Fibroblast of the conjunctiva (primary cell): ENCODE measurements around the gene SPATA31D3.
"Not testable (repeated sequence)": the region's sequence is repeated elsewhere in the genome, so short reads cannot be mapped to it uniquely, and the experiment has no call there.

Source experiments
- DNase-seq: peaks from one replicate; pipeline ENCODE4 v3.0.0-alpha.2; 2010; ENCODE audit warnings: low read depth

Gene SPATA31D3

GRCh38 chr9:81943393-81943792 is at the start of gene SPATA31D3:
Gene SPATA31D3, plus strand, starts transcription at chr9:81943500. Its CDS starts 86 bp downstream, at chr9:81943586.
- DNase-seq: not testable (repeated sequence)

DNA sequence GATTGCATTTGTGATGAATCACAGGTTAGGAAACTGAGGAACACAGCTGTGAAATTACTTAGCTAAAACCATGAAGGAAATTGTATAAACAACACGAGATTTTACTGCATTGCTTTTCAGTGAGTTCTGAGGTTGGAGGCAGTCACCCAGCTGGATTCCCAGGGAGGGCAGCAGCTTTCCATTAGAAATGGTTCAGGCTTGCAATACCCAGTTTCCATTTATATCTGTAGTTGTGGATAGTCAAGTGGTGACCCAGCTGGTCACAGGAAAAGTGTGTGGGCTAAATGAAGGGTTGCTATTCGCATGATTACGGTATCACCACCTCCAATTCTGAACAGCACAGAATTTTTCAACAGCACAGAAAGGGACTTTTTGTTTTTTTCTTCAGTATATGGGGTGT is 49.4 kb upstream of the SPATA31D3 start:
- no peak for DNase-seq

DNA sequence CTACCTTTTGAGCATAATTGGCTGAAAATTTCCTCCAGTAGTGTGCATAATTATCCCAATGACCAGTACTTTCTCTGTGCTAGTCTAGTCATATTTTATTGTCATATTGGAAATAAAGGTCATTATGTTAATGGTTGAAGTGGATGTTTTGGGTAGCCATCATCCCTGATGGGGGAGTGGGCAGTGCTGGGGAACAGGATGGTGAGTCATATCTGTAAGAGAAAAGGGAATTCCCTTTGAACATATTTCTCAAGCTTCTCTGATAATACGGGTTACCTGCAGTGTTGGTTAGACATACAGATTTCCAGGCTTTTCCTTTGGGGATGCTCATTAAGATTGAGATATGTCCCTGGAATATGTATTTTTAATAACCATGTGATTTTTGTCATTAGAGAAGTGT is 48.4 kb upstream of the SPATA31D3 start:
- DNase-seq: no peak

DNA sequence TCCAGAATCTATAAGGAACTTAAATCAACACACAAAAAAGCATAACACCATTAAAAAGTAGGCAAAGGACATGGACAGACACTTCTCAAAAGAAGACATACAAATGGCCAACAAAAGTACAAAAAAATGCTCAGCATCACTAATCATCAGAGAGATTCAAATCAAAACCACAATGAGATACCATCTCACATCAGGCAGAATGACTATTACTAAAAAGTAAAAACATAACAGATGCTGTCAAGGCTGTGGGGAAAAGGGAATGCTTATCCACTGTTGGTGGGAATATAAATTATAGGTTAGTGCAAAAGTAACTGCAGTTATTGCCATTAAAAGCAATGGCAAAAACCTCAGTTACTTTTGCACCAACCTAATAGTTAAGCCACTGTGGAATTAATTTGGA is 47.2 kb upstream of the SPATA31D3 start:
- no peak for DNase-seq

DNA sequence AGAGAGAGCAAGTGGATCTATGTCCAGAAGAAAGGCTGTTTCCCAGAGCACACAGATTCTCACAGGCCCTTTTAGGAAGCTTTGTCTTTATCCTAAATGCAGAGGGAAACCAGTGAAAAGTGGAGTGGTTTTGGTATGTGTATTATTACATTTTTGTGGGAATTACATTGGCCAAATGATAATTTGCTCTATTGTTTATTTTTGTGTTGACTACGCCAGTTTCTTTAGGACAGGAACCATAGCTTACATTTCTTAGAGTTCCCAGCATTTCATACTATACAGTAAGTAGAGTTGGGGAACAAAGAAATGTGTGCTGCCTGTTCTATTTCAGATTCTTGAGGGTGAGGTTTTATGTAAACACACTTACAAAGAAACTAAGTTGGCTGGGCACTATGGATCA is 44.4 kb upstream of the SPATA31D3 start:
- no peak for DNase-seq

DNA sequence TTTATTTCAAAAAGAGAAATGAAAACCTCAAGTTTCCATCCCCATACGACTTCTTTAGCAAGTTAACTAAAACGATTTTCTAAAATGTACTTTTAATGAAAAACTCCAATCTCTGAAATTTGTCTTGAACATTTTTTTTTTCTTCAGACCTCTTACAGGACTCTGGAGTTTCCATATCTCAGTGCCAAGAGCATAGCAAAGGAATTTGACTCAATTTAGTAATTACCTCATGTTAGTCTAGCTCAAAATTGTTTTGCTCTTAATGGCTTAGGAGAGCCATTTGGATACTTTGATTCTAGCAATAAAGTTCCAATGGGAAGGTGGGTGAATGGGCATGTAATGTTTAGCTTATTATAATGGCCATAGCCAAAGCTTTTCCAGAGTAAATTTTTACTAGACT is 41.1 kb upstream of the SPATA31D3 start:
- no peak for DNase-seq

GRCh38 chr9:81902626-81903025 is 40.7 kb upstream of the SPATA31D3 start:
- DNase-seq: no peak

DNA sequence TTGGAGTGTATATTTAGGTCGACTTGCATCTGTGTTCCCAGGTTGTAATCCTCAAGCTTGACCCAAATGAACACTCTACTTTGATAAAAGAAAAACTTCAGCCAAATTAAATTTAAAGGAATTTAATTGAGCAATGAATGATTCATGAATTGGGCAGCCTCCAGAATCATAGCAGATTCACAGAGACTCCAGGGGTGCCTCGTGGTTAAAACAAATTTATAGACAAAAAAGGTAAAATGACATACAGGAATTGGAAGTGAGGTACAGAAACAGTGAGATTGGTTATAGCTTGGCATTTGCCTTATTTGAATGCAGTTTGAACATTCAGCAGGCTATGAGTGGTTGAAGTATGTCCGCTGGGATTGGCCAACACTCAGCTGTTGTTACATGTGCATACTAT is 36.6 kb upstream of the SPATA31D3 start:
- DNase-seq: no peak

- DNase-seq: no peak
These were observed 31.2 kb upstream of the SPATA31D3 start for GRCh38 chr9:81912135-81912534.

DNA sequence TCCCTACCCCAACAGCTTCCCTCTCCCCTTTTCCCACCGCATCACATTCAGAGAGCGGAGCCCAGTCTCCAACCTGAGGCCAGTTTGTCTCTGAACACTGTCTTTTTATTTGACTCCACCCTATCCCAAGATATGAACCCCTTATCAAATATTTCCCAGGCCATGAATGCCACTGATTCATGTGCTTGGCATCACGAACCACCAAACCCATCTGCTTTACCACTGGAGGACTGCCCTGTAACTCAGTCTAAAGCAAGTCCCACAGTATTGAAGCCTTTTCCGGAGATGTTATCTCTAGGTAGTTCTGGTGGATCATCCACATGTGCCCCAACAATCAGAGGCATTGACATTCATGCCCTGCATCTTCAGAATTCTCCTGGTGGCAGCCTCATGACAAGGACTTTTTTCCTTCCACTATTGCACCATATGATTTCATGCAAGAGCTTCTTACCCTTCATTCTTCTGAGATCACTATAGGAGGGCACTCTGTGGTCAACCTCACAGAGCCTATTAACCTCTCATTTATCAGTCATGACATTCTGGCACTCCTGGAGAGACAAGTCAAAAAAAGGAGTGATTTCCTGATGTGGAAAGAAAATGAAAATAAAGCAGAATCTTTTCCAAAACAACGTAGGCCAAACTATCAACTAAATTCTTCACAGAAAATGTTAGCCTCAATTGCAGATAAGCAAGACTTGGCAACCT is 27.3 kb upstream of the SPATA31D3 start:
- DNase-seq: no peak

GRCh38 chr9:81918507-81918906 is 24.8 kb upstream of the SPATA31D3 start:
- DNase-seq: not testable (repeated sequence)

DNA sequence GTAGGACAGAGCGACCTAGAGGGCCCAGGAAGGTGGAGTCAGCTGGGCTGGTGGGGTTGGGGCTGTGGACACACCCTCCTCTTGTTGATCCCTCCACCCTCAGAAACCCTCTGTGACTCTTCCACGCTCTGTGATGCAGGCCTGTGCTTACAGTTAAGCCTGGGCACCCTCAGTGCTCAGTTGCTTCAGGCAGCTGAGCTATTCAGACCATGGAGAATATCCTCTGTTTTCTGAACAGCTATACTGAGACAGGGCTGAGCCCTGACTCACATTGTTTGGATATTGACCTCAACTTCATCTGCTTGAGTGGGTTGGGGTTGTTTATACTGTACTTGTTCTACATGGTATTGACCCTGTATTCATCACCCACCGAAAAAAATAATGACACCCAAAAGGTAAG is 15.0 kb upstream of the SPATA31D3 start, which contains the start of gene SPATA31D4:
Gene SPATA31D4 (plus strand): TSS at position 124 of the 400 bp plus-strand sequence. CDS start 86 bp downstream, at position 210.
- not testable (repeated sequence) for DNase-seq

DNA sequence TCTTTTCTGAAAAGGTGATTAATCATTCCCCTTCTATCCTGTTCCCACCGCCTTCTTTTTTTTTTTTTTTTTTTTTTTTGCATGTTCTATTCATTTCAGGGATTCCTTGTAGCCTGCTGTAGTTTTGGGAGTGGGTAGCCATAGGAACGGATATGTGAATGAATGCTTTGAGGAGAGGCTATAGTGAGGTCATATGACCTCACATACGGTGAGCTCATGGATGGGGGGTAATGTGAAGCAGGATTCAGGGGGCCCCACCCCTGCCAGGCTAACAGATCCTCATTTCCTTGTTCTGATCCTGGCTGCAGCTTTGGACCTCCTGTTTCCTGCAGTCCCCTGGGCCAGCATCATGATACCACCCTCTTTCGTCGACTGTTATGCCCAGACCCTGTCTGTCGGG is 13.2 kb upstream of the SPATA31D3 start:
- DNase-seq: not testable (repeated sequence)

GRCh38 chr9:81933547-81933946 is 9.8 kb upstream of the SPATA31D3 start:
- not testable (repeated sequence) for DNase-seq

- not testable (repeated sequence) for DNase-seq
These were observed 5.3 kb downstream of the SPATA31D3 start for GRCh38 chr9:81948650-81949049.

DNA sequence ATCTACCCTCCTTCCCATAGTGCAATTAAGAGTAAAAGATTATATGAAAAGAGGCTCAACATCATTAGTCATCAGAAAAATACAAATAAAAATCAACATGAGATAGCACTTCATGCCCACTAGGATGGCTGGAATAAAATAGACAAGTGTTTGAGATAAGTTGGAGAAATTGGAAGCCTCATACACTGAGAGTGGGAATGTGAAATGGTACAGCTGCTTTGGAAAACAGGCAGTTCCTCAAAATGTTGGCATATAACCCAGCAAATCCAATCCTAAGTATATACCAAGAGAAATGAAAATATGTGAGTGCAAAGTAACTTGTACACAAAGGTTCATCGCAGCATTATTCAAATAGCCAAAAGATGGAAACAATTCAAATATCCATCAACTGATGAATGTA is 9.8 kb downstream of the SPATA31D3 start:
- no peak for DNase-seq

GRCh38 chr9:81955625-81956024 is 12.3 kb downstream of the SPATA31D3 start:
- no peak for DNase-seq

GRCh38 chr9:81964218-81965171 is 21.2 kb downstream of the SPATA31D3 start:
- DNase-seq: peak; percentile 22

DNA sequence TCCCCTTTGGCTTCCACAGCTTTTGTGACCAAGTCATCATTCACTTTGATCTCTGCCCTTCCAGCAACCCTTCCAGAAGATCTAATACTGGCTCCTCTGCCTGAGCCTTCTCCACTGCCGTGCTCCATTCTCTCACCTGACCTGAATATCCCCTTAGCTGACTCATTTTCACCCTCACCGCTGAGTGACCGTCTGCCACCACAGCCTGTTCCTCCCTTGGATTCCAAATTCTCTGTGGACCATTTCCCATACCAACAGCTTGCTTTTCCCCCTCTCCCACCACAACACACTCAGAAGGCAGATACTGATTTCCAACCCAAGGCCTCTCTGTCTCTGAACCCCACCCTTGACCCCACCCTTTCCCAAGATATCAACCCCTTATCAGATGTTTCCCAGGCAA is 24.7 kb downstream of the SPATA31D3 start:
- DNase-seq: no peak

DNA sequence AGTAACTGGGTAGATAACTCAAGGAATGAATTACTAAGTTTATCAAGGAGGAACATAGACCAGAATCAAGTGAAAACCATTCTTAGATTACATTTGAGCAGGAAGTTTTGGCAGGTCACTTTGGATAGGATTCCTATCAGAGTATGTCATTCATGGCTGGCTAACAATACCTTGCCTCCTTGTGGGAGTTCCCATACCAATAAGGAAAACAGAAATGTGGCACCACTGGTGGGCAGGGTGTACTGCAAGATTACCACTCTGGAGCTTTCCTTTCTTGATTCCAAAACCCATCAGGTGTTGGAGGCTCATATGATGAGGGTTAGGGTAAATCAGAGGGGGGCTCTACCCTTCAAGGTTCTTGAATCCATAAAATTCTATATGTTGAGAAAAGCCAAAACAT is 26.7 kb downstream of the SPATA31D3 start:
- DNase-seq: no peak

DNA sequence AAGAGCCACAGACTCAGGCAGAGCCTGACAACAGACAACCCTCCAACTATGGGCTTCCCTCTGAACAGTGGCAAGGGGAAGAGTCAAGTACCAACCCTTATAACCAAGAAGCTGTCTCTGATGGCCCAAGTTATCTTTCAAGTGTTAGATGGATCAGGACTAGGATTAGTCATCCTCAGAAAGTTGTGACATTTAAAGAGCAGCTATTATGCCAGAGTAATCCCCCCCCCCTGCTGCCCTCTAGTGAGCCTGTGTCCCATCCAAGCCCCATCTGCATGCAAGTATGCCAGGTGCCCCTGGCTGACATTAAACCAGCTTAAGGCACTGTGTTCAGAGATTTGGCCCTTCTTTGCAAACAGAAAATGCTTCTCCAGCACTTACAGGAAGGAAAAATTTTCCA is 28.4 kb downstream of the SPATA31D3 start:
- DNase-seq: no peak

DNA sequence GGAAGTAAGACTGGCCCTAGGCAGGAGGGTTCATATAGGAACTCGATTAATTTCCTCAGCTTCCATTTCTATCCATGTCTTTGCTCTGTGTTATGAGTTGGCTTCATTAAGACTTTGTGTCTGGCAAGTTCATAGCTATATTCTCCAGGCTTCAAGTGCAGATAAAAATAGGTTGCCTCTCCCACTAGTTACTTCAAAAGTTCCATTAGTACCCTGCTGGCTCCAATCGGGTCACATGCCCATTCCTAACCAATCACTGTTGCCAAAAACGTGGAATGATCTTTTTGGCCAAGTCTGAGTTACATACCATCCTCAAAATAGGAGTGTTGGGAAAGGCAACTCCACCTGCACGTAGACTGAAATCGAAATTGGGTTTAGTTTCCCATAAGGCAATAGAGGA is 31.5 kb downstream of the SPATA31D3 start:
- no peak for DNase-seq

- DNase-seq: no peak
These were observed 33.1 kb downstream of the SPATA31D3 start for GRCh38 chr9:81976351-81976750.
